DOHH2 (cell line): ENCODE measurements around the gene ELAVL3.

Experiments used
- CTCF ChIP-seq: fragments of 200-600 bp; sonication (generic); IDR thresholded peaks from one replicate; pipeline ENCODE4 v1.5.1; 2014; ENCODE audit warnings: antibody characterized with exemption, mild to moderate bottlenecking, low read depth, low read length; ENCODE audit not compliant: poor library complexity, severe bottlenecking
- EZH2phosphoT487 ChIP-seq: fragments of 200-600 bp; sonication (generic); IDR thresholded peaks from 2 replicates; pipeline ENCODE4 v1.6.1; 2017; ENCODE audit warnings: borderline replicate concordance, mild to moderate bottlenecking, antibody characterized with exemption, low read length, moderate library complexity, mixed read lengths

DNA sequence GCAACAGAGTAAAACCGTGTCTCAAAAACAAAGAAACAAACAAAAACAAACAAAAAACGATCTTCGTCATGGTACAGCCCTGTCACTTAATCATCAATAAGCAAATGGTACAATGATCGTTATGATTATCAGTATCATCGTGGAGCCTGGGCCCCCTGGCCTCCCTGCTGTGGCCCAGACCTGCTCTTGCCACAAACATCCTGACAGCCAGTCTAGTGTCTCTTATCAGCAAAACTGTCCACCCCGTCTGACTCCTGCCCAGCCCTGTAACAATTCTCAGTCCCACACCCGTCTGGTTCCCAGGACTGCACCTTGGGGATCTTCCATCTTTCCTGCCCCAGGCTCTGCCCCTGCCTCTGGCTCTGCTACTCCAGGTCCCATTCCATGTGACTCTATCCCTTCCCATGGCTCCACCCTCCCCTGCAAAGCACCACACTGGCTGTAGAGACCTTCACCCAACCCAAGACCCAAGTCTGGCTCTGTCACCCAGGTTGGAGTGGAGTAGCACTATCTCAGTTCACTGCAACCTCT, 19.1 kb upstream of the ELAVL3 start:
- TF ChIP-seq CTCF (no peak), EZH2phosphoT487 (no peak)
